Upper lobe of left lung (tissue), 6 donors: Measurements from ENCODE around the gene PTPRN2. TPM values are rescaled to one million over a fixed set of nuclear protein-coding genes. Genes with fewer than 3 reads are reported as not detected.

Experiments
- ATAC-seq, 2 donors: fragments of 200-7000 bp; cut with Tn5 transposase; one replicate each; pipeline ENCODE4 v1.9.1; 2022; ENCODE audit warnings: mild to moderate bottlenecking in 2 of 2, moderate library complexity in 2 of 2; ENCODE audit not compliant: low FRiP score in 2 of 2
- DNase-seq, 2 donors: peaks; one replicate each; pipeline ENCODE4 v3.0.0-alpha.2; 2019 to 2020
- H3K27ac ChIP-seq, 4 donors: fragments of 200-600 bp; sonication (generic); one replicate each; pipeline ENCODE4 v1.5.1; 2016 to 2019
- H3K27me3 ChIP-seq, 4 donors: fragments of 200-600 bp; sonication (generic); one replicate each; pipeline ENCODE4 v1.5.1; 2017 to 2019
- H3K36me3 ChIP-seq, 4 donors: fragments of 200-600 bp; sonication (generic); one replicate each; pipeline ENCODE4 v1.5.1; 2016 to 2019
- H3K4me1 ChIP-seq, 4 donors: fragments of 200-600 bp; sonication (generic); one replicate each; pipeline ENCODE4 v1.5.1; 2018 to 2019
- H3K4me3 ChIP-seq, 4 donors: fragments of 200-600 bp; sonication (generic); one replicate each; pipeline ENCODE4 v1.5.1; 2017 to 2019; ENCODE audit warnings: mild to moderate bottlenecking in 2 of 4, moderate library complexity in 1 of 4
- H3K9me3 ChIP-seq, 4 donors: fragments of 200-600 bp; sonication (generic); one replicate each; pipeline ENCODE4 v1.5.1; 2018 to 2019
- CTCF ChIP-seq, 6 experiments: fragments of 450-650 bp in 4 of 6; fragments of 200-600 bp in 2 of 6; sonication (generic) in 2 of 6; IDR thresholded peaks; one replicate each; pipeline ENCODE4 v1.5.1; 2016 to 2019; ENCODE audit warnings: antibody characterized with exemption in 6 of 6
- EP300 ChIP-seq, 4 donors: sonication (generic); formaldehyde crosslinking; IDR thresholded peaks; one replicate each; pipeline ENCODE4 v1.5.1; 2017; ENCODE audit warnings: antibody characterized with exemption in 4 of 4, control low read depth in 2 of 4
- POLR2A ChIP-seq, 4 donors: fragments of 450-650 bp; IDR thresholded peaks; one replicate each; pipeline ENCODE4 v1.5.1; 2016 to 2017; ENCODE audit warnings: antibody characterized with exemption in 4 of 4, mild to moderate bottlenecking in 2 of 4
- POLR2AphosphoS5 ChIP-seq, 2 donors: sonication (generic); formaldehyde crosslinking; IDR thresholded peaks; one replicate each; pipeline ENCODE4 v1.5.1; 2017; ENCODE audit warnings: antibody characterized with exemption in 2 of 2
- WGBS, 2 donors: methylation state at CpG; one replicate each; pipeline ENCODE4 v1.1.5; 2017 to 2018; 5-methylcytosine and 5-hydroxymethylcytosine counted together
- total RNA-seq, 6 donors: library from RNA; depleted of rRNA in 4 of 6; stranded (reverse); fragments of >200 nt in 4 of 6; gene quantifications; one replicate each; pipeline versions ENCODE4 v1.1.0 to v1.2.1, GENCODE V29; 2016 to 2021
- donor health status: DM: no; HTN: no; CAD: no; lungs with moderate emphysema.
- donor health status: DM: no; HTN: yes; CAD: no; lungs with severe emphysema.

The PTPRN2 gene
- total RNA-seq, 6 donors from 2014 or later: 3.3 to 7.9 (median 5.2) TPM

DNA sequence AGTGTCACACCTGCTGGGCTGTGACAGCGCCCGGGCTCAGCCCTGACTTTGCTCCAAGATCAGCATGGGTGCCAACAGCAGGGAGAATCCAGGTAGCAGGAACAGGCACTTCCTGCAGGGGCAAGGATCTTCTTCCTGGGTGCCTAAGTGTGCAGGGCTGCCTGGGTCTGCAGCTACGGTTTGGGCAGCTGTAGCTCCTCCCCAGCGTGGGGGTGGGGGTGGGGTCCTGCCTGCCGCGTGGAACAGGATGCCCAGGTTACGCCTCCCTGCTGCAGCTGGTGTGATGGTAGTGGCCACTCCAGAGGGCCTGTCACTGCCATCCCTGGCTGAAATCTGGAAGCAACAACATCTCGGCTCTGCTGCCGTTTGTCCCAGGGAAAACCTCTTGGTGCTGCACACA, 981.5 kb downstream of the PTPRN2 start:
- Histone ChIP-seq H3K4me1 (no peaks in the 10 kb centered on the region), H3K36me3 (no peaks in the 10 kb centered on the region), H3K27me3 (no peaks in the 10 kb centered on the region), H3K27ac (no peak overlapping the region), H3K4me3 (no peak overlapping the region), H3K9me3 (no peaks in the 10 kb centered on the region)
- TF ChIP-seq EP300 (IDR thresholded peaks at IDR 0.05): no peak
- TF ChIP-seq CTCF (IDR thresholded peaks at IDR 0.05): no peak
- no peak for TF ChIP-seq POLR2A (IDR thresholded peaks at IDR 0.05)
- no peak for ATAC-seq
- DNase-seq: peak in 1 of 2 donors; percentile 57
- WGBS, 2 donors: 66 to 83% methylated on average over 1 to 5 of the region's 9 CpGs

- Histone ChIP-seq H3K4me1 (no peaks in the 10 kb centered on the region), H3K27me3 (no peaks in the 10 kb centered on the region), H3K36me3 (no peaks in the 10 kb centered on the region), H3K4me3 (no peak overlapping the region), H3K27ac (no peak overlapping the region), H3K9me3 (no peaks in the 10 kb centered on the region)
- DNase-seq (no peak), ATAC-seq (no peak)
- no peak for TF ChIP-seq CTCF (IDR thresholded peaks at IDR 0.05)
- no peak for TF ChIP-seq POLR2A (IDR thresholded peaks at IDR 0.05)
- TF ChIP-seq POLR2AphosphoS5 (IDR thresholded peaks at IDR 0.05): no peak
- TF ChIP-seq EP300 (IDR thresholded peaks at IDR 0.05): no peak
- 89% methylated on average over 3 of the region's 3 CpGs; no CpG with 5 or more reads in 1 of the 2 donors for WGBS, 2 donors
These were observed 982.0 kb downstream of the PTPRN2 start for GRCh38 chr7:157605638-157606037.

DNA sequence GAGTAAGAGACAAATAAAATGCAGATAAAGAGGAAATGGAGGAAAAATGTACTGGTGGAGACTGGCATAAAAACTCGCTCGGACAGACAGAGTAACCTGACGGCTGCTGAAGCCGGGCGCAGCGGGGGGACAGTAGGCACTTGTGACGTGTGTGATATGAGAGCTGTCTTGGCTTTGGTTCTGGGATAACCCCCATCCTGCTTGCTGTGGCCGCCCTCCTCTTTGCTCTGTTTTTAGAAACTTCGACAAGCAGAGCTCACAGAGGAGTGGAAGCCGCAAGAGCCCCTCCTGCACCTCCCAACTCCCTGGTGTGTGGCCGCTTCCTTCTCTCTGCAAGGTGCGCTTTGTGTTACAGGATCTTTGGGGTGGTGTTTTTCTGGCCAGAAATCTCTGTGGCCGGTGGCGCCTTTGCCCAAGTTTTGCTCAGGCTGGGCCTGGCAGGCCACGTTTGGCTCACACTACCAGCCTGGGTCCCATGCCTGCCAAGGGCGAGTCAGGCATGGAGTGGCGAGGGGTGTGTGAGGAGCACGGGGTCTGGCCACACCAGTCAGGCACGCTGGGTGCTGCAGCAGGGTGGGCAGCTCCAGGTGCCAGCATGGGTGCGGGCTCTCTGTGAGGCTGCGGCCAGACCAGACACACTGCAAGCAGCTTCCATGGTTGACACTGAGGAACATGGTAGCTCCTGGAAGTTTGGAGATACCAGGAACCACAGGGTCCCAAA, 982.8 kb downstream of the PTPRN2 start:
- H3K9me3 ChIP-seq: no peaks in the 10 kb centered on the region
- ATAC-seq: no peak
- peak in 1 of 2 donors; percentile 60 for DNase-seq
- H3K4me3 ChIP-seq: no peak overlapping the region
- H3K27ac ChIP-seq: no peak overlapping the region
- TF ChIP-seq CTCF (IDR thresholded peaks at IDR 0.05) (no peak), POLR2A (IDR thresholded peaks at IDR 0.05) (no peak)
- no peaks in the 10 kb centered on the region for H3K4me1 ChIP-seq
- H3K27me3 ChIP-seq: no peaks in the 10 kb centered on the region
- WGBS, 2 donors: 86 to 89% methylated on average over 18 to 21 of the region's 21 CpGs
- no peaks in the 10 kb centered on the region for H3K36me3 ChIP-seq

- TF ChIP-seq POLR2AphosphoS5 (IDR thresholded peaks at IDR 0.05) (no peak), POLR2A (IDR thresholded peaks at IDR 0.05) (no peak), EP300 (IDR thresholded peaks at IDR 0.05) (no peak), CTCF (IDR thresholded peaks at IDR 0.05) (no peak)
- DNase-seq: no peak
- WGBS, 2 donors: 91 to 94% methylated on average over 17 to 20 of the region's 21 CpGs
These were observed 983.9 kb downstream of the PTPRN2 start for GRCh38 chr7:157603716-157604115.

DNA sequence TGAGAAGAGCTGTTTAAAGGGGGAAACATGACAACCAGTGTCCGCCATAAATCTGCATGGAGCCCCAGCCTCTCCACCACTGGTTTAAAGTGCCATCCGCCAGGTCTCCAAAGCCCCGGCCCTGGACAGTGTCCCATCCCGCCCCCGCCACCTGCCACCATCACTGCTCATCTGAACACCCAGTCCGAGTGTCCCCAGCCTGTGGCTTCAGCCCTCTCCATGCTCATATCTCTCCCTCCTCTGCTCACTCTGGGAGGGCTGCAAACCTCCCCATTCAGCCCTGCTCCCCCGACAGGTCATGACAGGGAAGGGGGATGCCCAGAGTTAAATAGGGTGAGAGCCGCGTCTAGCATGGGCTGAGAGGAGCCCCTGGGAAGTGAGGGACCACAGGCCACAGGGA, 984.6 kb downstream of the PTPRN2 start:
- H3K4me3 ChIP-seq: no peak overlapping the region
- no peak overlapping the region for H3K27ac ChIP-seq
- no peaks in the 10 kb centered on the region for H3K36me3 ChIP-seq
- 89 to 90% methylated on average over 6 to 9 of the region's 9 CpGs for WGBS, 2 donors
- TF ChIP-seq EP300 (IDR thresholded peaks at IDR 0.05) (no peak), POLR2A (IDR thresholded peaks at IDR 0.05) (no peak), POLR2AphosphoS5 (IDR thresholded peaks at IDR 0.05) (no peak), CTCF (IDR thresholded peaks at IDR 0.05) (no peak)
- H3K9me3 ChIP-seq: no peaks in the 10 kb centered on the region
- ATAC-seq: no peak
- DNase-seq: no peak
- H3K27me3 ChIP-seq: no peaks in the 10 kb centered on the region
- H3K4me1 ChIP-seq: no peaks in the 10 kb centered on the region

More at GRCh38 chr7:157603716-157604115, 983.9 kb downstream of the PTPRN2 start:
- Histone ChIP-seq H3K27ac (no peak overlapping the region), H3K27me3 (no peaks in the 10 kb centered on the region), H3K36me3 (no peaks in the 10 kb centered on the region), H3K9me3 (no peaks in the 10 kb centered on the region), H3K4me3 (no peak overlapping the region), H3K4me1 (no peaks in the 10 kb centered on the region)
- ATAC-seq: no peak
